ENCODE measurements around the gene TNP1.

The TNP1 gene

GRCh38 chr2:216838151-216838550 is 21.7 kb downstream of the TNP1 start:
- Histone ChIP-seq H3K36me3 (ENCODE audit: control insufficient read depth, insufficient read depth, low read length) (no peaks in the 10 kb centered on the region), H3K4me3 (ENCODE audit: low read depth, low read length) (no peak overlapping the region), H3K9ac (ENCODE audit: low read length) (no peak overlapping the region), H3K27ac (ENCODE audit: low read depth, low read length) (no peak overlapping the region), H3K4me1 (ENCODE audit: control insufficient read depth, insufficient read depth, low read length) (no peaks in the 10 kb centered on the region), H3K27me3 (ENCODE audit: control insufficient read depth, insufficient read depth, low read length) (no peaks in the 10 kb centered on the region), H3K9me3 (ENCODE audit: control insufficient read depth, insufficient read depth, low read depth, low read length) (no peaks in the 10 kb centered on the region)

GRCh38 chr2:216837740-216838139 is 22.1 kb downstream of the TNP1 start:
- no peaks in the 10 kb centered on the region for H3K4me1 ChIP-seq (ENCODE audit: control insufficient read depth, insufficient read depth, low read length)
- no peak overlapping the region for H3K4me3 ChIP-seq (ENCODE audit: low read depth, low read length)
- no peak overlapping the region for H3K9ac ChIP-seq (ENCODE audit: low read length)
- no peaks in the 10 kb centered on the region for H3K9me3 ChIP-seq (ENCODE audit: control insufficient read depth, insufficient read depth, low read depth, low read length)
- H3K27ac ChIP-seq (ENCODE audit: low read depth, low read length): no peak overlapping the region
- no peaks in the 10 kb centered on the region for H3K36me3 ChIP-seq (ENCODE audit: control insufficient read depth, insufficient read depth, low read length)
- H3K27me3 ChIP-seq (ENCODE audit: control insufficient read depth, insufficient read depth, low read length): no peaks in the 10 kb centered on the region

GRCh38 chr2:216833061-216833460 is 26.8 kb downstream of the TNP1 start:
- Histone ChIP-seq H3K9ac (ENCODE audit: low read length) (no peak overlapping the region), H3K4me3 (ENCODE audit: low read depth, low read length) (no peak overlapping the region), H3K27me3 (ENCODE audit: control insufficient read depth, insufficient read depth, low read length) (no peaks in the 10 kb centered on the region), H3K9me3 (ENCODE audit: control insufficient read depth, insufficient read depth, low read depth, low read length) (no peaks in the 10 kb centered on the region), H3K27ac (ENCODE audit: low read depth, low read length) (no peak overlapping the region), H3K36me3 (ENCODE audit: control insufficient read depth, insufficient read depth, low read length) (no peaks in the 10 kb centered on the region), H3K4me1 (ENCODE audit: control insufficient read depth, insufficient read depth, low read length) (no peaks in the 10 kb centered on the region)

- Histone ChIP-seq H3K4me1 (ENCODE audit: control insufficient read depth, insufficient read depth, low read length) (peaks cover 7% of the 10 kb centered on the region; the same call in 1 of the 2 replicates), H3K27me3 (ENCODE audit: control insufficient read depth, insufficient read depth, low read length) (no peaks in the 10 kb centered on the region)
These were observed 29.5 kb downstream of the TNP1 start for GRCh38 chr2:216830346-216830745.

GRCh38 chr2:216829533-216829932 is 30.3 kb downstream of the TNP1 start:
- H3K4me1 ChIP-seq (ENCODE audit: control insufficient read depth, insufficient read depth, low read length): peaks cover 7% of the 10 kb centered on the region; the same call in 1 of the 2 replicates
- H3K27ac ChIP-seq (ENCODE audit: low read depth, low read length): no peak overlapping the region
- no peaks in the 10 kb centered on the region for H3K36me3 ChIP-seq (ENCODE audit: control insufficient read depth, insufficient read depth, low read length)

More at GRCh38 chr2:216830346-216830745, 29.5 kb downstream of the TNP1 start:
- no peaks in the 10 kb centered on the region for H3K9me3 ChIP-seq (ENCODE audit: control insufficient read depth, insufficient read depth, low read depth, low read length)
- H3K9ac ChIP-seq (ENCODE audit: low read length): no peak overlapping the region
- H3K4me3 ChIP-seq (ENCODE audit: low read depth, low read length): no peak overlapping the region
- no peaks in the 10 kb centered on the region for H3K36me3 ChIP-seq (ENCODE audit: control insufficient read depth, insufficient read depth, low read length)
- H3K27ac ChIP-seq (ENCODE audit: low read depth, low read length): no peak overlapping the region

GRCh38 chr2:216827073-216827720 is 32.7 kb downstream of the TNP1 start:
- peaks cover 7% of the 10 kb centered on the region; the same call in 1 of the 2 replicates for H3K4me1 ChIP-seq (ENCODE audit: control insufficient read depth, insufficient read depth, low read length)
- no peaks in the 10 kb centered on the region for H3K27me3 ChIP-seq (ENCODE audit: control insufficient read depth, insufficient read depth, low read length)
- H3K27ac ChIP-seq (ENCODE audit: low read depth, low read length): no peak overlapping the region
- no peak overlapping the region for H3K9ac ChIP-seq (ENCODE audit: low read length)
- H3K4me3 ChIP-seq (ENCODE audit: low read depth, low read length): no peak overlapping the region
- no peaks in the 10 kb centered on the region for H3K36me3 ChIP-seq (ENCODE audit: control insufficient read depth, insufficient read depth, low read length)
- no peaks in the 10 kb centered on the region for H3K9me3 ChIP-seq (ENCODE audit: control insufficient read depth, insufficient read depth, low read depth, low read length)

More at GRCh38 chr2:216829533-216829932, 30.3 kb downstream of the TNP1 start:
- H3K9ac ChIP-seq (ENCODE audit: low read length): no peak overlapping the region
- no peaks in the 10 kb centered on the region for H3K27me3 ChIP-seq (ENCODE audit: control insufficient read depth, insufficient read depth, low read length)
- no peak overlapping the region for H3K4me3 ChIP-seq (ENCODE audit: low read depth, low read length)
- H3K9me3 ChIP-seq (ENCODE audit: control insufficient read depth, insufficient read depth, low read depth, low read length): no peaks in the 10 kb centered on the region

- Histone ChIP-seq H3K4me3 (ENCODE audit: low read depth, low read length) (no peak overlapping the region), H3K27ac (ENCODE audit: low read depth, low read length) (no peak overlapping the region), H3K9ac (ENCODE audit: low read length) (no peak overlapping the region), H3K27me3 (ENCODE audit: control insufficient read depth, insufficient read depth, low read length) (no peaks in the 10 kb centered on the region), H3K36me3 (ENCODE audit: control insufficient read depth, insufficient read depth, low read length) (no peaks in the 10 kb centered on the region), H3K9me3 (ENCODE audit: control insufficient read depth, insufficient read depth, low read depth, low read length) (no peaks in the 10 kb centered on the region), H3K4me1 (ENCODE audit: control insufficient read depth, insufficient read depth, low read length) (peaks cover 7% of the 10 kb centered on the region; the same call in 1 of the 2 replicates)
These were observed 37.4 kb downstream of the TNP1 start for GRCh38 chr2:216822470-216822869.

- Histone ChIP-seq H3K4me1 (ENCODE audit: control insufficient read depth, insufficient read depth, low read length) (no peaks in the 10 kb centered on the region), H3K27me3 (ENCODE audit: control insufficient read depth, insufficient read depth, low read length) (0 out of 2 replicates have a peak, but pooled peaks cover 2% of the 10 kb centered on the region), H3K27ac (ENCODE audit: low read depth, low read length) (no peak overlapping the region), H3K36me3 (ENCODE audit: control insufficient read depth, insufficient read depth, low read length) (no peaks in the 10 kb centered on the region), H3K4me3 (ENCODE audit: low read depth, low read length) (no peak overlapping the region), H3K9ac (ENCODE audit: low read length) (no peak overlapping the region), H3K9me3 (ENCODE audit: control insufficient read depth, insufficient read depth, low read depth, low read length) (no peaks in the 10 kb centered on the region)
These were observed 39.2 kb downstream of the TNP1 start for GRCh38 chr2:216820709-216821108.

- no peaks in the 10 kb centered on the region for H3K9me3 ChIP-seq (ENCODE audit: control insufficient read depth, insufficient read depth, low read depth, low read length)
These were observed 40.1 kb downstream of the TNP1 start for GRCh38 chr2:216819766-216820165.

GRCh38 chr2:216819055-216819454 is 40.8 kb downstream of the TNP1 start:
- H3K9ac ChIP-seq (ENCODE audit: low read length): no peak overlapping the region
- H3K4me3 ChIP-seq (ENCODE audit: low read depth, low read length): no peak overlapping the region
- H3K36me3 ChIP-seq (ENCODE audit: control insufficient read depth, insufficient read depth, low read length): no peaks in the 10 kb centered on the region
- H3K27me3 ChIP-seq (ENCODE audit: control insufficient read depth, insufficient read depth, low read length): peaks cover 7% of the 10 kb centered on the region; the same call in 1 of the 2 replicates
- no peaks in the 10 kb centered on the region for H3K4me1 ChIP-seq (ENCODE audit: control insufficient read depth, insufficient read depth, low read length)
- no peaks in the 10 kb centered on the region for H3K9me3 ChIP-seq (ENCODE audit: control insufficient read depth, insufficient read depth, low read depth, low read length)
- H3K27ac ChIP-seq (ENCODE audit: low read depth, low read length): no peak overlapping the region

More at GRCh38 chr2:216819766-216820165, 40.1 kb downstream of the TNP1 start:
- H3K9ac ChIP-seq (ENCODE audit: low read length): no peak overlapping the region
- no peak overlapping the region for H3K27ac ChIP-seq (ENCODE audit: low read depth, low read length)
- H3K4me3 ChIP-seq (ENCODE audit: low read depth, low read length): no peak overlapping the region
- H3K4me1 ChIP-seq (ENCODE audit: control insufficient read depth, insufficient read depth, low read length): no peaks in the 10 kb centered on the region
- peaks cover 7% of the 10 kb centered on the region; the same call in 1 of the 2 replicates for H3K27me3 ChIP-seq (ENCODE audit: control insufficient read depth, insufficient read depth, low read length)
- H3K36me3 ChIP-seq (ENCODE audit: control insufficient read depth, insufficient read depth, low read length): no peaks in the 10 kb centered on the region

GRCh38 chr2:216810399-216811160 is 49.3 kb downstream of the TNP1 start:
- Histone ChIP-seq H3K4me3 (ENCODE audit: low read depth, low read length) (no peak overlapping the region), H3K9me3 (ENCODE audit: control insufficient read depth, insufficient read depth, low read depth, low read length) (no peaks in the 10 kb centered on the region), H3K36me3 (ENCODE audit: control insufficient read depth, insufficient read depth, low read length) (no peaks in the 10 kb centered on the region), H3K4me1 (ENCODE audit: control insufficient read depth, insufficient read depth, low read length) (no peaks in the 10 kb centered on the region), H3K27ac (ENCODE audit: low read depth, low read length) (no peak overlapping the region), H3K27me3 (ENCODE audit: control insufficient read depth, insufficient read depth, low read length) (peaks cover 4% of the 10 kb centered on the region; the same call in 1 of the 2 replicates), H3K9ac (ENCODE audit: low read length) (no peak overlapping the region)
